Activated T-helper 1 cell treated with anti-CD3 and anti-CD28 coated beads, Interleukin-12 subunit alpha, Interleukin-12 subunit beta, Interleukin-2, Interleukin-4 antibody, amounts not matched to agents 30 ng/mL and 10 ng/mL and 1 ng/mL, durations not matched to agents 14 hours and 24 hours and 36 hours (primary cell): ENCODE measurements around the gene SWI5. TPM values are rescaled to one million over a fixed set of nuclear protein-coding genes. Genes with fewer than 3 reads are reported as not detected.
A peak's percentile ranks its signal among the peaks of the same experiment; 100 is the strongest.

Experiments used
- DNase-seq: peaks from one replicate; pipeline ENCODE4 v3.0.0; 2021; ENCODE audit warnings: low spot score
- H3K27ac Mint-ChIP-seq: one replicate; pipeline ENCODE4 v1.8.0; 2021; ENCODE audit warnings: mild to moderate bottlenecking, mixed read lengths
- H3K27me3 Mint-ChIP-seq: one replicate; pipeline ENCODE4 v1.8.0; 2022; ENCODE audit warnings: mild to moderate bottlenecking, moderate library complexity, mixed read lengths; ENCODE audit not compliant: insufficient read depth
- H3K36me3 Mint-ChIP-seq: one replicate; pipeline ENCODE4 v1.8.0; 2021; ENCODE audit warnings: low read depth, mixed read lengths
- H3K4me1 Mint-ChIP-seq: one replicate; pipeline ENCODE4 v1.8.0; 2021; ENCODE audit warnings: low read depth, mixed read lengths
- H3K4me3 Mint-ChIP-seq: one replicate; pipeline ENCODE4 v1.8.0; 2021; ENCODE audit warnings: mild to moderate bottlenecking, moderate library complexity, mixed read lengths
- H3K9me3 Mint-ChIP-seq: one replicate; pipeline ENCODE4 v1.8.0; 2021; ENCODE audit warnings: mixed read lengths
- intact Hi-C: fragments of 100-400 bp; cut with micrococcal nuclease; formaldehyde crosslinking; loops from one replicate; pipeline ENCODE4 v1.15.1; 2024
- total RNA-seq: library from RNA; stranded (reverse); gene quantifications from 2 replicates; pipeline ENCODE4 v1.2.3, GENCODE V29; 2022

SWI5 gene
- total RNA-seq, 1 donor from 2014 or later: 13.3 TPM

DNA sequence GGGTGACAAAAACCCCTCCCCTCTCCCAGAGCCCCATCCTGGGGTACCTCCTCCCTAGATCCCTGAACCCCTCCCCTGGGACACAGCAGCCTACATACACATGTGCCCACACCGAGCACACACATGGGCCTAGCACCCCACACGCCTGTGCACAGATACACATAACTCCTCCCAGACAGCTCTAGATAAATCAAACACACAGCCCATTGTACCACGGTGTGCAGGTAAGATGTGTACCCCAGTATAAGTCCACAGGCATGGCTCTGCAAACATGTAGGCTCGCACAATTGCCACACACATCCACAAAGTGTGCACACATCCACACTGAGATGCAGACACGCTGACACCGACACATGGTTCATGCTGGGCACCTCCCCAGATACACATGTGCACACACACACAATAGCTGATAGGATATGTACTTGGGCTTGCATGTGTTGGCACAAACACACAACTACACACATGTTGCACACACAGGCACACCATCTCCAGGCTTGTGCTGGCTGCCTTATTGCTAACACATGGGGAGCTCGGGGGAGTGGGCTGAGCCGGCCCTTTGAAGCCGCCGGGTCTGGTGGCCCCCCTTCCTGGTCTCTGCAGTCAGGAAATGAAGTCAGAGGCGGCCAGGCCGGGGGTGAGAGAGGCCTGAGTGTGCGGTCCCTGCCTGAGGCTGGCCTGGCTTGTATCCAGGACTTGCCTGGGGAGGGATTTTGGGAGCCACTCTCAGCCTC lies 30.5 kb upstream of the SWI5 start:
- no peak overlapping the region for H3K27ac Mint-ChIP-seq
- no peaks in the 10 kb centered on the region for H3K36me3 Mint-ChIP-seq
- no peak for DNase-seq
- peaks cover 27% of the 10 kb centered on the region for H3K27me3 Mint-ChIP-seq
- no peak overlapping the region for H3K4me3 Mint-ChIP-seq
- intact Hi-C loops: no loop called here
- peaks cover 8% of the 10 kb centered on the region for H3K4me1 Mint-ChIP-seq
- H3K9me3 Mint-ChIP-seq: no peaks in the 10 kb centered on the region

DNA sequence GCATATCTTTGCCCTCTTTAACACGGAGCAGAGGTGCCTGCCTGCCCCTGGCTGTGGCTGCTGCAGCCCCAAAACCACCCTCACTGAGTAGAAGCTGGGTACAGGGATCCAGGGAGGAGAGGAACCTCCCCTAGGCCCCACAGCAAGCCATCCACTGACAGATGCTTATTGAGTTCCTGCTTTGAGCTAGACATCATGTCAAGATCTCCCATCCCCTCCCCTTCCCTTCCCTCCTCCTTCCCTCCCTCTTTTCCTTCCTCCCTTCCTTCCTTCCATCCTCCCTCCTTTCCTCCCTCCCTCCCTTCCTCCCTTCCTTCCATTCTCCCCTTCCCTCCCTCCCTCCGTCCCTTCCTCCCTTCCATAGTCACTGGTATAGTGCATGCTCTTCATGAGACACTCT lies 29.6 kb upstream of the SWI5 start:
- H3K36me3 Mint-ChIP-seq: no peaks in the 10 kb centered on the region
- H3K27ac Mint-ChIP-seq: no peak overlapping the region
- no peak overlapping the region for H3K4me3 Mint-ChIP-seq
- H3K27me3 Mint-ChIP-seq: peaks cover 31% of the 10 kb centered on the region
- intact Hi-C loops: no loop called here
- H3K9me3 Mint-ChIP-seq: no peaks in the 10 kb centered on the region
- H3K4me1 Mint-ChIP-seq: peaks cover 13% of the 10 kb centered on the region
- DNase-seq: no peak

DNA sequence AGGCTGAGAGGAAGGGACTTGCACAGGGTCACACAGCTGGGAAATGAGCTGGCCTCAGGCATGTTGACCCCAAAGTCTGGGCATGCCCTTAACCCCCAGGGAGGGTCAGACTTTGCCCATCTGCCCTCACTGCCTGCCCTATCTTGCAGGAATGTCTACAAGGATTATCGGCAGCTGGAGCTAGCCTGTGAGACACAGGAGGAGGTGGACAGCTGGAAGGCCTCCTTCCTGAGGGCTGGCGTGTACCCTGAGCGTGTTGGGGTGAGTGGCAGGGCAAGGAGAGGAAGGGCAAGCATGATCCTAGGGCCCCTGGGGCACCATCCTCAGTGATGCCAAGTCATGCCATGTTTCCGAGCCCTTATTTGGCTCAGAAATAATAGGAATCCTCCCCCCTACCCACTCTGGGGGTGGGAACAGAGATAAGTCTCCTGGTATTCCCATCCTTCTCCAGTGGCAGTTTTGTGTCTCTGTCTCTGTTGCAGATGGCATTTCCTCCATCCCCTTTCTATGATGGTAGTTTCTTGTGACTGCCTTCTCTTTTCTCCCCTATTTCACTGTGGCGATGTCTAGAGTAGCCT lies 28.8 kb upstream of the SWI5 start:
- peaks cover 34% of the 10 kb centered on the region for H3K27me3 Mint-ChIP-seq
- H3K36me3 Mint-ChIP-seq: no peaks in the 10 kb centered on the region
- intact Hi-C loops: no loop called here
- H3K9me3 Mint-ChIP-seq: no peaks in the 10 kb centered on the region
- H3K4me3 Mint-ChIP-seq: no peak overlapping the region
- peaks cover 13% of the 10 kb centered on the region for H3K4me1 Mint-ChIP-seq
- DNase-seq: no peak
- no peak overlapping the region for H3K27ac Mint-ChIP-seq

DNA sequence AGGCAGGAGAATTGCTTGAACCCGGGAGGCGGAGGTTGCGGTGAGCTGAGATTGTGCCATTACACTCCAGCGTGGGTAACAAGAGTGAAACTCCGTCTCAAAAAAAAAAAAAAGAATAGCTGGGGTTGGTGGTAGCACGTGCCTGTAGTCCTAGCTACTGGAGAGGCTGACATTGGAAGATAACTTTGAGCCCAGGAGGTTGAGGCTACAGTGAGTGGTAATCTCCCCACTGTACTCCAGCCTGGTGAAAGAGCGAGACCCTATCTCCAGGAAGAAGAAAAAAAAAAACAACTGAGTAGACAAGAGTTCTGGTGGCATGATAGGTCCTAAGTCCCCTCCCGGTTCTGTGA lies 26.5 kb upstream of the SWI5 start:
- intact Hi-C loops: no loop called here
- no peak overlapping the region for H3K27ac Mint-ChIP-seq
- H3K27me3 Mint-ChIP-seq: peaks cover 28% of the 10 kb centered on the region
- no peaks in the 10 kb centered on the region for H3K9me3 Mint-ChIP-seq
- no peak for DNase-seq
- H3K4me1 Mint-ChIP-seq: peaks cover 5% of the 10 kb centered on the region
- peak overlapping the region; percentile 78 for H3K4me3 Mint-ChIP-seq
- no peaks in the 10 kb centered on the region for H3K36me3 Mint-ChIP-seq

DNA sequence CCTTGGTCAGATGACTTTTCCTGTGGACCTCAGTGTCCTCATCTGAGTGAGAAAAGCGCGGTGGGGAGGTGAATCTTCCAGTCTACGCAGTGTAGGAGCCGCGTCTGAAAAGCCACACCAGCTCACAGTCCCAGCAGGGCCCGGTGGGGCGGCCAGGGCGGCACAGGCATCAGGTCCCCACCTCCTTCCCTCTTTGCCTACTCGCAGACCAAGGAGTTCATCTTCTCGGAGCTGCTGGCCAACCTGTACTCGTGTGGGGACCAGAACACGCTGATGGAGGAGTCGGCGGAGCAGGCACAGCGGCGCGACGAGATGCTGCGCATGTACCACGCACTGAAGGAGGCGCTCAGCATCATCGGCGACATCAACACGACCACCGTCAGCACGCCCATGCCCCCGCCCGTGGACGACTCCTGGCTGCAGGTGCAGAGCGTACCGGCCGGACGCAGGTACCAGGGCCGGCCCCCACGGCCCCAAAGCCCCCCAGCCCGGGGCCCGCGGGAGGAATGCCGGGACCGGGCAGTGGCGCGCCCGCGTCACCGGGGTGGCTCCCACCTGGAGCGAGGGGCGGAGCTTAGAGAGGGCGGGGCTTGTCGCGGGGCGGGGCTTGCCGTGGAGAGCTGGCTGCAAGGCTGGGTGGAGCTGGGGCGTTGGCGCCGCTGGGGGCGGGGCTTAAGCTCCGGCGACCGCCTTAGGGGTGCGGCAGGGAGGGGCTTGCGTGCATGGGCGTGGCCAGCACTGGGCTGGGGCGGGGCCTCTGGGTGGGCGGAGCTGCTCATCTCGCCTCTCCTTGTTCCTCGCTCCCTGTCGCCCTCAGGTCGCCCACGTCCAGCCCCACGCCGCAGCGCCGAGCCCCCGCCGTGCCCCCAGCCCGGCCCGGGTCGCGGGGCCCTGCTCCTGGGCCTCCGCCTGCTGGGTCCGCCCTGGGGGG lies 25.9 kb upstream of the SWI5 start:
- intact Hi-C loops: loop anchor here (1.0 kb wide), 9 partner anchors 26 to 778 kb away; partner anchors contain the start of genes BBLN, COQ4, DNM1 and GOLGA2
- peak; percentile 94 for DNase-seq
- no peaks in the 10 kb centered on the region for H3K9me3 Mint-ChIP-seq
- H3K27me3 Mint-ChIP-seq: peaks cover 28% of the 10 kb centered on the region
- H3K36me3 Mint-ChIP-seq: no peaks in the 10 kb centered on the region
- peak overlapping the region; percentile 78 for H3K4me3 Mint-ChIP-seq
- H3K4me1 Mint-ChIP-seq: peaks cover 5% of the 10 kb centered on the region
- no peak overlapping the region for H3K27ac Mint-ChIP-seq

DNA sequence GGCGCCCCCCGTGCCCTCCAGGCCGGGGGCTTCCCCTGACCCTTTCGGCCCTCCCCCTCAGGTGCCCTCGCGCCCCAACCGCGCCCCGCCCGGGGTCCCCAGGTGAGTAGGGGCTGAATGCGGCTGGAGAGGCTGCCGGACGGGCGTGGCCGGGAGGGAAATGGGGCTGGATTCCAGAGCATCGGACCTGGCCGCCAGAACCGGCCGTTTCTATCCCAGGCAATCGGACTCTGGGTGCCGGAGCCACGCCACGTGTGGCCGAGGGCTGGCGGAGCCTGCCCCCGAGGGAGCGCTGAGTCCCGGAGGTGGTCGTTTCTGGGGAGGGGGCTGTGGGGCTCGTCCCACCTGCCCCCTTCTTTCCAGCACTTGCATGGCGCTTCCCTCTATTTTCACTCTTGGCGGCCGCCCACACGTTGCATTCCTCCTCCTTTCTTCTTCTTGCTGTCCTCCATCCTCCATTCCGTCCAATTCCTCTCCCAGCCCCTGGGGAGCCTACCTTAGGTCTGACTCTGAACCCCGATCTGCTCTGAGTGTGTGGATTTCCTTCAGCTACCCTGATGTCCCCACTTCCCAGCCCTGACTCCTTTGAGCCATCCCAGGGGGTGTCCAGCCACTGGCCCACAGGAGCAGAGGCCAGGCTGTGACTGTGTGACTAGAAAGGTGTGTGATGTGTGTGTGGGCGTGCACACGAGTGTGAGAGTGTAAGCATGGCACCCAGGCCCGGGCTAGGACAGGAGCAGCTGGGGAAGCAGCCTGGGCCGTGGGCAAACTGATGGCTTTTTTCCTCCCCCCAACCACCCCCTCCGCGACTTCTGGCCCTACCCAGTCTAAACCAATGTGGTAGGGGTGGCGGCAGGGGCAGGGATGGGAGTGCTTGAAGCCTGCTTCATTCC lies 25.0 kb upstream of the SWI5 start:
- no peaks in the 10 kb centered on the region for H3K9me3 Mint-ChIP-seq
- intact Hi-C loops: loop anchor here (1.0 kb wide), 9 partner anchors 25 to 777 kb away; partner anchors contain the start of genes BBLN, COQ4, DNM1 and GOLGA2
- peaks cover 24% of the 10 kb centered on the region for H3K27me3 Mint-ChIP-seq
- no peak for DNase-seq
- H3K27ac Mint-ChIP-seq: no peak overlapping the region
- no peaks in the 10 kb centered on the region for H3K36me3 Mint-ChIP-seq
- H3K4me1 Mint-ChIP-seq: peaks cover 5% of the 10 kb centered on the region
- H3K4me3 Mint-ChIP-seq: peak overlapping the region; percentile 83

DNA sequence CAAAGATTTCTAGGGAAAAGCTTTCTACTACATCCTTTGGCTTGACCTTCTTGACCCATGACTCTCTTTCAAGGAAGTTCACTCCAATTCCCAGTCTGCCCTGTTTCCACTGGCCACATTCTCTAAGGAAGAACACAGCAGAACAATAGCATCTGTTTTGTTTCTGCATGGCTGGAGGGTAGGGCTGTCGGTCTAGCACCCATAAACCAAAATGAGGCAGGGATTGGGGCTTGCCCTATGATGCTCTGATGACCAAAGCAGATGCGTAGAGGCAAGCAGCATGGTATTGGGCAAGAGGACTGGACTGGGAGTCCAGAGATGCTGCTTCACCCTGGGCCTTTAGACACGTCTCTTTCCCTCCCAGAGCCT lies 24.4 kb upstream of the SWI5 start:
- Mint-ChIP-seq H3K27me3 (peaks cover 24% of the 10 kb centered on the region), H3K4me3 (peak overlapping the region; percentile 83), H3K36me3 (no peaks in the 10 kb centered on the region), H3K4me1 (peaks cover 5% of the 10 kb centered on the region), H3K9me3 (no peaks in the 10 kb centered on the region), H3K27ac (no peak overlapping the region)
- DNase-seq: no peak
- intact Hi-C loops: no loop called here

DNA sequence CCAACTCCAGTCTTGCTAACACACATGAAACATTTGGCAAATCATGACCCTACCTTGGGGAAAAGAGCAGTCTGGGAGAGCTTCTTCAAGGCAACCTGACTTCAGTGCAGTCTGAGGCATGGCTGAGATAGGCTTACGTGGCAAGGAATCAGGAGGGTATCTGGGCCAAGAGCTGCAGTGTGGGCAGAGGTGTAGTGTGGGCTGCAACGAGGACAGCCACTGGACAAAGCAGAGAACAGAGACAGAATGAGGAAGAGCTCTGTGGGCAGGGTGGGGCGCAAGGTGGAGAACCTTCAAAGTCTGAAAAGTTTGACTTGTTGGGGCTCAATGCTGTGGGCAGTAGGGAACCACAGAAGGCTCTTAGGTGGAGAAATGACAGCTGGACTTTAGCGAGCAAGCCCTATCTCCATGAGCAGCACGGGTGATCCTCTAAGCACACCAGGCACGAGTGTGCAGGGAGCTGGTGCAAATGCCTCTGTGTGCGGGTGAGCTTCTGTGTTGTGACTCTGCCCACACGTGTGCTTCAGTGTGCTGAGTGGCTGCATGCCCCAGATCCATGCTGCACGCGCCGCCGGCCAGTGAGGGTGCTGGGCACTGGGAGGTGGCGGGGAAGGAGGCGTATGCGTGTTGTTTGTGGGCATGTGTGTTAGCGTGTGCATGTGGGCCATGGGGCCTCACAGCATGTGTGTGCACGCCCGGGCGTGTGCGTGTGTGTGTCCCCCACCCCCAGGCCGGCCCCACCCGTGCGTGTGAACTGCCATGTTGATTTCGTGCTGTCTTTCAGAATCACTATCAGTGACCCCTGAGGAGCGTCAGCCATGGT lies 23.5 kb upstream of the SWI5 start:
- H3K9me3 Mint-ChIP-seq: no peaks in the 10 kb centered on the region
- DNase-seq: no peak
- peaks cover 1% of the 10 kb centered on the region for H3K36me3 Mint-ChIP-seq
- peak overlapping the region; percentile 7 for H3K27ac Mint-ChIP-seq
- H3K27me3 Mint-ChIP-seq: peaks cover 24% of the 10 kb centered on the region
- H3K4me1 Mint-ChIP-seq: peaks cover 5% of the 10 kb centered on the region
- intact Hi-C loops: no loop called here
- H3K4me3 Mint-ChIP-seq: no peak overlapping the region

DNA sequence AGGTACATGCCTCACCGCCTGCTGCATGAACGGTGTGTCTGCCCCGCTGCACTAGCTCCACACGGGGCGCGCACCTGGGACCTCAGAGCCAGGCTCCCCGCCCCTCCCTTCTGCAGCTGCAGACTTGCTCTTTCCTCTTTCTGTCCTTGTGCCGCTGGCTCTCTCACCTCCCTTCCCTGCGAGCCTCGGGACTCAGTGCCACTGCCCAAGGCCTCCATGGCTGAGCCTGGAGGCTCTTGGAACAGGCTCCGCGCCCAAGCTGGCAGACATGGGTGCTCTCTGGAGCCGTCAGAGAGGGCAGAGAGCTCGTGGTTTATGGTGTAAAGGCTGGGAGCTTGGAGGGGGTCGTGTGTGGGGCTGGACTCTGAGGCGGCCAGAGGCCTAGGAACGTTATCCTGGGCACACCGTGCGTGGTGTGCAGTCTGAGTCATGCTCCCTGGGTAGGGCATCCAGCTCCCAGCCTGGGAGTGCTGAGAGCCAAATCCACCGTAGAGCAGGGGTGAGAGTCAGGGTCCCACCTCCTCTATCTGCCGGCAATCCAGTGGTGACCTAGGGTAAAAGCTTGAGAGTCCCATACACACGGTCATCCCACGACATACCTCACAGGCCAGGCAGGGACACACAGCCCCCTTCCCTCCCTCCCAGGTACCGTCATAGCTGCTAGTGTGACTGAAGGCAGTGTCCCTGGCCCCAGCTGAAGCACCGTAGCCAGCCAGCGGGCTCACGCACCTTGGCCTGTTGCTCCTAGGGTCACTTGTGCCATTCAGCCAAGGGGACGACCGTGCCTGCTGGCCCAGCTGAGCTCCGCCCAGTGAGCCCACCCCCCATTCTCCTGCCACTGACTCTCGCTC lies 22.7 kb upstream of the SWI5 start:
- Mint-ChIP-seq H3K9me3 (no peaks in the 10 kb centered on the region), H3K27me3 (peaks cover 24% of the 10 kb centered on the region), H3K4me3 (no peak overlapping the region), H3K4me1 (peaks cover 5% of the 10 kb centered on the region), H3K27ac (no peak overlapping the region), H3K36me3 (peaks cover 3% of the 10 kb centered on the region)
- no peak for DNase-seq
- intact Hi-C loops: no loop called here

DNA sequence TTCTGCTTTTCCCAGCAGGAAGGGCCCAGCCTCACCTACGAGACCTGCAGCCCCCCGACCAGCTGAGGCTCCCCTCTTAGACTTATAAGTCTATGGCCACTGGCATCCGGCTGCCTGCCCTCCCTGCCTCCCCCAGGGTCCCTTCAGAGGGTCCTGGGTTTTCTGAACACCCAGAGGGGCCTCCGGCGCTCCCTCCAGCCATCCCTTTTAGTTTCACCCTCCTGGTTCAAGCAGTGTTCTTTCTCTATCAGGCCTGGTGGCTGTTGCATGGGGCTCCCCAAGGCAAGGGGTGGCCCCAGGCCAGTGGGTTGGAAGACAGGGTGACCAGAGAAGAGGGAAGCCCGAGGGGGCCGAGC lies 22.1 kb upstream of the SWI5 start:
- H3K27ac Mint-ChIP-seq: no peak overlapping the region
- no peaks in the 10 kb centered on the region for H3K9me3 Mint-ChIP-seq
- intact Hi-C loops: no loop called here
- H3K27me3 Mint-ChIP-seq: peaks cover 22% of the 10 kb centered on the region
- H3K4me1 Mint-ChIP-seq: peaks cover 5% of the 10 kb centered on the region
- H3K36me3 Mint-ChIP-seq: peaks cover 5% of the 10 kb centered on the region
- H3K4me3 Mint-ChIP-seq: no peak overlapping the region
- no peak for DNase-seq

DNA sequence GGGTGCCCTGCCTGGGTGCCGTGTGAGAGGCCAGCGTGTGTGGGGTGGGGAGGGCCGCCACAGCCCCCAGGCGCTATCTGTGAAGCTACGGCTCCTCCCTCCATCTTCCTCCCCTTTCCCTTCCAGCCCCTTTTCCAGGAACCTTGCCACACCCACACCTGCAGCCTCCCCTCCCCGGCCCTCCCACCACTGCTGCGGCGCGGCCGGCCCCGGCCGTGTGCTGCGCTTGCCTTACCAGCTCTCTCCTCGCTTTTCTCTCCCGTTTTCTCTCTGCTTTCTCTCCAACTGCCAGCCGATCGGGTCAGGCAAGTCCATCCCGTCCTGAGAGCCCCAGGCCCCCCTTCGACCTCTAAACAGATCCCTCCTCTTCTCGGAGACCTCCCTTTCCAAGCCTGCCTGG lies 21.7 kb upstream of the SWI5 start:
- DNase-seq: no peak
- intact Hi-C loops: no loop called here
- Mint-ChIP-seq H3K36me3 (peaks cover 5% of the 10 kb centered on the region), H3K4me1 (peaks cover 5% of the 10 kb centered on the region), H3K27ac (no peak overlapping the region), H3K4me3 (no peak overlapping the region), H3K9me3 (no peaks in the 10 kb centered on the region), H3K27me3 (peaks cover 18% of the 10 kb centered on the region)
